Thymus (tissue), 11 donors: ENCODE measurements around the gene SHKBP1. TPM values are rescaled to one million over a fixed set of nuclear protein-coding genes. Genes with fewer than 3 reads are reported as not detected.
"Not testable (repeated sequence)": the region's sequence is repeated elsewhere in the genome, so short reads cannot be mapped to it uniquely, and the experiment has no call there.

Source experiments
- DNase-seq, 9 donors: peaks; one replicate each; pipeline ENCODE4 v3.0.0-alpha.2; 2013; ENCODE audit warnings: low spot score in 9 of 9, low read depth in 6 of 9, missing footprints in 1 of 9
- H3K27ac ChIP-seq, 2 donors: one replicate each; pipeline ENCODE4 v1.5.1; 2013; ENCODE audit warnings: control low read depth in 1 of 2, low read depth in 1 of 2, low read length in 1 of 2, mild to moderate bottlenecking in 1 of 2, moderate library complexity in 1 of 2
- H3K27me3 ChIP-seq, 2 donors: one replicate each; pipeline ENCODE4 v1.5.1; 2013; ENCODE audit warnings: low read length in 1 of 2; ENCODE audit not compliant: control insufficient read depth in 2 of 2, insufficient read depth in 1 of 2
- H3K36me3 ChIP-seq, 2 donors: one replicate each; pipeline ENCODE4 v1.5.1; 2013; ENCODE audit warnings: low read length in 1 of 2, mild to moderate bottlenecking in 1 of 2, moderate library complexity in 1 of 2; ENCODE audit not compliant: control insufficient read depth in 2 of 2, insufficient read depth in 2 of 2
- H3K4me1 ChIP-seq, 2 donors: one replicate each; pipeline ENCODE4 v1.5.1; 2013; ENCODE audit warnings: low read length in 2 of 2; ENCODE audit not compliant: control insufficient read depth in 2 of 2, insufficient read depth in 2 of 2
- H3K4me3 ChIP-seq, 2 donors: one replicate each; pipeline ENCODE4 v1.5.1; 2013; ENCODE audit warnings: low read length in 2 of 2, control low read depth in 1 of 2, mild to moderate bottlenecking in 1 of 2
- H3K9me3 ChIP-seq, 2 donors: one replicate each; pipeline ENCODE4 v1.5.1; 2013; ENCODE audit warnings: low read length in 1 of 2, mild to moderate bottlenecking in 1 of 2; ENCODE audit not compliant: control insufficient read depth in 2 of 2, insufficient read depth in 1 of 2
- WGBS: extraction: QIAGEN DNeasy Blood & Tissue Kit; methylation state at CpG from one replicate; pipeline ENCODE4 v1.1.7; 2013; 5-methylcytosine and 5-hydroxymethylcytosine counted together
- polyA plus RNA-seq: library from polyadenylated mRNA; stranded (reverse); fragments of 200-250 nt; gene quantifications from one replicate; pipeline ENCODE4 v1.2.3, GENCODE V29; 2013
- total RNA-seq: library from RNA; stranded (reverse); fragments of 120-200 nt; gene quantifications from one replicate; pipeline ENCODE4 v1.2.4, GENCODE V29; 2013
- donor health status: healthy.

The SHKBP1 gene
- total and polyA plus RNA-seq, 2 donors: 33.1 to 117 TPM

DNA sequence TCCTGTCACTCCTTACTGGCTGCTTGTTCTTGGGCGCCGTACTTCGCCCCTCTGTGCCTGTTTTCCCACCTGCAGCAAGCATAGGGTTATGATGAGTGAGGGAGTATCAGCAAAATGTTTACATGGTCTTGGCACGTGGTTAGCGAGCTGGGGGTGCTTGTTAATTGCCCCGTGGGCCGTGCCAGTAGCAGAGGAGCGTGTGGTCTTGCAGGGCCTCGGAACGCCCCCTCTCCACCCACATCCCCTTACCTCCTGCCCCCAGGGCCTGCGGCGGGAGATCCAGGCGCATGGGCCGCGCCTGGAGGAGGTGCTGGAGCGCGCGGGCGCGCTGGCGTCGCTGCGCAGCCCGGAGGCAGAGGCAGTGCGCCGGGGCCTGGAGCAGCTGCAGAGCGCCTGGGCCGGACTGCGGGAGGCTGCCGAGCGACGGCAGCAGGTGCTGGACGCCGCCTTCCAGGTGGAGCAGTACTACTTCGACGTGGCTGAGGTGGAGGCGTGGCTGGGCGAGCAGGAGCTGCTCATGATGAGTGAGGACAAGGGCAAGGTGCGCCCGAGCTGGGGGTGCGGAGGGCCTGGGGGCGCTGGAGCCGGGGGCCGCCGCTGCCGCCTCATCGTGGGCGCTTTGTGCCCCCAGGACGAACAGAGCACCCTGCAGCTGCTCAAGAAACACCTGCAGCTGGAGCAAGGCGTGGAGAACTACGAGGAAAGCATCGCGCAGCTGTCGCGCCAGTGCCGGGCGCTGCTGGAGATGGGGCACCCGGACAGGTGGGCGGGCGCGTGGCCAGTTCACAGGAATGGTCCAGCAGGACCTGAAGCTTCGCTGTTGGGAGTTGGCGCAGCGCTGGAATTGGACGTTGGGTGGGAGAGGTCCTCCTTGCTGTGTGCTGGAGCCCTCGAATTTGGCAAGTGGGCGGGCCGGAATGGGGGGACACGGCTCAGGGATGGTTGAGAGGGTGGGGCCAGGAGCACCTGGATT, 22.5 kb upstream of the SHKBP1 start:
- Histone ChIP-seq H3K9me3 (peaks cover 0 to 4% of the 10 kb centered on the region in 2 donors), H3K27ac (no peak overlapping the region), H3K27me3 (peaks cover 20 to 65% of the 10 kb centered on the region in 2 donors), H3K4me1 (no peaks in the 10 kb centered on the region), H3K36me3 (no peaks in the 10 kb centered on the region), H3K4me3 (no peak overlapping the region)
- no peak for DNase-seq
- 16% methylated on average over 69 of the region's 69 CpGs for WGBS

DNA sequence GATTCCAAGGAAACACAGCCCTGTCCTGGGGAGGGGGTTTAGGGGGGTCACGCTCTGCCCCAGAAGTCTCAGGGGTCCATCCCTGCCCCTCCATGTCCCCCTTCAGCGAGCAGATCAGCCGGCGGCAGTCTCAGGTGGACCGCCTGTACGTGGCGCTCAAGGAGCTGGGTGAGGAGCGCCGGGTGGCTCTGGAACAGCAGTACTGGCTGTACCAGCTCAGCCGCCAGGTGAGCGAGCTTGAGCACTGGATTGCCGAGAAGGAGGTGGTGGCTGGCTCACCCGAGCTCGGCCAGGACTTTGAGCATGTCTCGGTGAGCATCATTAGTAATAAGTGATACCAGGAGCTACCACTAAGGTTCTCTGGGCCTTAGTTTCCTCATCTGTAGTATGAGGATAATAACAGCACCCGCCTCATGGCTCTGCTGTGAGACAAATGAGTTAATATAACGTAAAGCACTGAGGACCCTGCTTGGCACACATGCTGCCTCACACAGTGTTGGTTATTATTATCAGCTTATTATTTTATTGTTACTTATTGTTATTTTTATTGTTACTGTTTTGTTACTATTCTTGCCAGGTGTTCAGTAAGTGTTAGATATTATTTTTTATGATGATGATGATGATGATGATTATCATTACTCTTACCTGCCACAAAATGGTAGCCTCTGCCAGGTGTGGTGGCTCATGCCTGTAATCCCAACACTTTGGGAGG, 20.5 kb upstream of the SHKBP1 start:
- Histone ChIP-seq H3K4me1 (peaks cover 0 to 5% of the 10 kb centered on the region in 2 donors), H3K27me3 (peaks cover 20 to 62% of the 10 kb centered on the region in 2 donors), H3K36me3 (no peaks in the 10 kb centered on the region), H3K9me3 (peaks cover 0 to 4% of the 10 kb centered on the region in 2 donors), H3K27ac (no peak overlapping the region), H3K4me3 (no peak overlapping the region)
- DNase-seq: no peak
- 89% methylated on average over 17 of the region's 17 CpGs for WGBS

DNA sequence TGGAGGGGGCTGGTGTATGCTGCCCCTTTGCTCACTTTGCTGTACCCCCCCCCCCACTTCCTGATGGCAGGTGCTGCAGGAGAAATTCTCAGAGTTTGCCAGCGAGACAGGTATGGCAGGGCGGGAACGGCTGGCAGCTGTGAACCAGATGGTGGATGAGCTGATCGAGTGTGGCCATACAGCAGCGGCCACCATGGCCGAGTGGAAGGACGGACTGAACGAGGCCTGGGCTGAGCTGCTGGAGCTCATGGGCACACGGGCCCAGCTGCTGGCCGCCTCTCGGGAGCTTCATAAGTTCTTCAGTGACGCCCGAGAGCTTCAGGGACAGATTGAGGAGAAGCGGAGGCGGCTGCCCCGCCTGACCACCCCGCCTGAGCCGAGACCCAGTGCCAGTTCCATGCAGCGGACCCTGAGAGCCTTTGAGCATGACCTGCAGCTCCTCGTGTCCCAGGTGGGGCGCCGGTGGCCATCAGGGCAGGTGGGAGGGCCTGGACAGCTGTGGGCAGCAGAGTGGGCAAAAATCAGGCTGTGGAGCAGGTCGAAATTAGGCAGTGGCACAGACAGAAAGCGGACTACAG, 19.6 kb upstream of the SHKBP1 start:
- no peak overlapping the region for H3K27ac ChIP-seq
- peaks cover 0 to 8% of the 10 kb centered on the region in 2 donors for H3K4me1 ChIP-seq
- peaks cover 0 to 4% of the 10 kb centered on the region in 2 donors for H3K9me3 ChIP-seq
- H3K27me3 ChIP-seq: peaks cover 20 to 60% of the 10 kb centered on the region in 2 donors
- DNase-seq: no peak
- 94% methylated on average over 24 of the region's 24 CpGs for WGBS
- H3K36me3 ChIP-seq: no peaks in the 10 kb centered on the region
- H3K4me3 ChIP-seq: no peak overlapping the region

DNA sequence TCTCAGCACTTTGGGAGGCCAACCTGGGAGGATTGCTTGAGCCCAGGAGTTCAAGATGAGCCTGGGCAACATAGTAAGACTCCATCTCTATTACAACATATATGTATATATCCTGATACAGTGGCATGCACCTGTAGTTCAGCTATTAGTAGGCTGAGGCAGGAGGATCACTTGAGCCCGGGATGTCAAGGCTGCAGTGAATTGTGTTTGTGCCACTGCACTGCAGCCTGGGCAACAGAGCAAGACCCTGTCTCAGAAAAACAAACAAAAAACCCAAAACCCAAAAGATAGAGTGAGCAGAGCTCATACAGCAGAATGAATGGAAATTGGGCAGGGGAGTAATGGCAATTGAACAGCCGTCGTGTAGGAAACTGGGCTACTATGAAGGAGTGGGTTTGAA, 17.3 kb upstream of the SHKBP1 start:
- Histone ChIP-seq H3K36me3 (no peaks in the 10 kb centered on the region), H3K9me3 (peaks cover 0 to 1% of the 10 kb centered on the region in 2 donors), H3K4me3 (no peak overlapping the region), H3K4me1 (peaks cover 0 to 9% of the 10 kb centered on the region in 2 donors), H3K27ac (no peak overlapping the region), H3K27me3 (peaks cover 6 to 50% of the 10 kb centered on the region in 2 donors)
- 55% methylated on average over 3 of the region's 3 CpGs for WGBS
- no peak for DNase-seq

DNA sequence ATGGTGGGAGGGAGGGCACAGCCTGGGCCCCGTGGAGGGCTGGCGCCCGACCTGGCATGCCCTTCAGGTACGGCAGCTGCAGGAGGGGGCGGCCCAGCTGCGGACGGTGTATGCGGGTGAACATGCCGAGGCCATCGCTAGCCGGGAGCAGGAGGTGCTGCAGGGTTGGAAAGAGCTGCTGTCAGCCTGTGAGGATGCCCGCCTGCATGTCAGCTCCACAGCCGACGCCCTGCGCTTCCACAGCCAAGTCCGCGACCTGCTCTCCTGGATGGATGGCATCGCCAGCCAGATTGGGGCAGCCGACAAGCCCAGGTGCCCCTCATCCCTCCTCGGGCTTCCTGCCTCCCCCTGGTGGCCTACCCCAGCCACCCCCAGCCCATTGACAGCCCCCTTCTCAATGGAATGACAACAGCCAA, 16.6 kb upstream of the SHKBP1 start:
- Histone ChIP-seq H3K27me3 (peaks cover 2 to 50% of the 10 kb centered on the region in 2 donors), H3K9me3 (no peaks in the 10 kb centered on the region), H3K4me3 (no peak overlapping the region), H3K27ac (no peak overlapping the region), H3K36me3 (no peaks in the 10 kb centered on the region), H3K4me1 (peaks cover 0 to 9% of the 10 kb centered on the region in 2 donors)
- 87% methylated on average over 20 of the region's 20 CpGs for WGBS
- DNase-seq: no peak

DNA sequence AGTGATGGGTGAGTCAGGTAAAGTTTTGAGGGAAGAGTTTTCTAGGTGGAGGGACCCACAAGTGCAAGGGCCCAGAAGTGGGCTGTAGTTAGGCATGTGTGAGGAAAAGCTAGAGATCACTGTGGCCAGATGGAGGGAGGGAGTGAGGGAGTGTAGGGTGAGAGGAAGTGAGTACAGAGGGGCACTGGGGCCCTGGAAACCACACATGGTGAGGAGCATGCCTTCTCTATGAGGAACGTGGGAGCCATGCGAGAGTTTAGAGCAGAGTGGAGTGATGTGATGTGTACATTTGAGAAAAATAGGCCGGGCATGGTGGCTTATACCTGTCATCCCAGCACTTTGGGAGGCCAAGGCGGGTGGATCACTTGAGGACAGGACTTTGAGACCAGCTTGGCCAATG, 14.7 kb upstream of the SHKBP1 start:
- 46% methylated on average over 4 of the region's 4 CpGs for WGBS
- no peaks in the 10 kb centered on the region for H3K9me3 ChIP-seq
- no peak for DNase-seq

DNA sequence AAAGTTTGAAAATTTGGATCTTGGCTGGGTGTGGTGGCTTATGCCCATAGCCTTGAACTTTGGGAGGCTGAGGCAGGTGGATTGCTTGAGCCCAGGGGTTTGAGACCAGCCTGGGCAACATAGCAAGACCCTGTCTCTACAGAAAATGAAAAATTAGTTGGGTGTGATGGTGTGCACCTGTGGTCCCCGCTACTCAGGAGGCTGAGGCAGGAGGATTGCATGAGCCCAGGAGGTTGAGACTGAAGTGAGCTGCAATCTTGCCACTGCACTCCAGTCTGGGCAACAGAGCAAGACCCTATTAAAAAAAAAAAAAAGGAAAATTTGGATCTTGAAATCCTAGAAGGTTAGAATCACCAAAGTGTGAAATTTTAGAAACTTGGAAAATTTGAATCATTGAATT, 12.1 kb upstream of the SHKBP1 start:
- H3K4me3 ChIP-seq, H3K4me1 ChIP-seq, H3K9me3 ChIP-seq, H3K36me3 ChIP-seq, DNase-seq, H3K27ac ChIP-seq: not testable (repeated sequence)
- peaks cover 38 to 74% of the 10 kb centered on the region in 2 donors for H3K27me3 ChIP-seq
- 91% methylated on average over 1 of the region's 1 CpG for WGBS

More for the DNA sequence above, 14.7 kb upstream of the SHKBP1 start:
- Histone ChIP-seq H3K4me1 (peaks cover 0 to 9% of the 10 kb centered on the region in 2 donors), H3K36me3 (no peaks in the 10 kb centered on the region), H3K27me3 (peaks cover 15 to 55% of the 10 kb centered on the region in 2 donors), H3K27ac (no peak overlapping the region), H3K4me3 (no peak overlapping the region)

DNA sequence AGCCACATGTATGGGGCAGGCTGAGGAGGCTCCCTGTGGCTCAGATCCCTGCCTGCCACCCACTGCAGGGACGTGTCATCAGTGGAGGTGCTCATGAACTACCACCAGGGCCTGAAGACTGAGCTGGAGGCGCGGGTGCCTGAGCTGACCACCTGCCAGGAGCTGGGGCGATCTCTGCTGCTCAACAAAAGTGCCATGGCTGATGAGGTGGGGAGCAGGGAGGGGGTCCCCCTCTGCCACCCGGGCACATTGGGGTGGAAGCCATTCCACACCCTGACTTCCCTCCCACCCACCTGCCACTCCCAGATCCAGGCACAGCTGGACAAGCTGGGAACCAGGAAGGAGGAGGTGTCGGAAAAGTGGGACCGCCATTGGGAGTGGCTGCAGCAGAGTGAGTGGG, 11.3 kb upstream of the SHKBP1 start:
- H3K36me3 ChIP-seq: no peaks in the 10 kb centered on the region
- H3K9me3 ChIP-seq: no peaks in the 10 kb centered on the region
- H3K4me1 ChIP-seq: peaks cover 2 to 8% of the 10 kb centered on the region in 2 donors
- H3K4me3 ChIP-seq: no peak overlapping the region
- DNase-seq: no peak
- no peak overlapping the region for H3K27ac ChIP-seq
- WGBS: 92% methylated on average over 7 of the region's 7 CpGs
- peaks cover 38 to 76% of the 10 kb centered on the region in 2 donors for H3K27me3 ChIP-seq
